ENCODE results near the gene ENKD1.
A peak's percentile ranks its signal among the peaks of the same experiment; 100 is the strongest.
"Not testable (repeated sequence)": the region's sequence is repeated elsewhere in the genome, so short reads cannot be mapped to it uniquely, and the experiment has no call there.

The ENKD1 gene, protein sequence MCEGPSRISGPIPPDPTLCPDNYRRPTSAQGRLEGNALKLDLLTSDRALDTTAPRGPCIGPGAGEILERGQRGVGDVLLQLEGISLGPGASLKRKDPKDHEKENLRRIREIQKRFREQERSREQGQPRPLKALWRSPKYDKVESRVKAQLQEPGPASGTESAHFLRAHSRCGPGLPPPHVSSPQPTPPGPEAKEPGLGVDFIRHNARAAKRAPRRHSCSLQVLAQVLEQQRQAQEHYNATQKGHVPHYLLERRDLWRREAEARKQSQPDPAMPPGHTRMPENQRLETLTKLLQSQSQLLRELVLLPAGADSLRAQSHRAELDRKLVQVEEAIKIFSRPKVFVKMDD

DNA sequence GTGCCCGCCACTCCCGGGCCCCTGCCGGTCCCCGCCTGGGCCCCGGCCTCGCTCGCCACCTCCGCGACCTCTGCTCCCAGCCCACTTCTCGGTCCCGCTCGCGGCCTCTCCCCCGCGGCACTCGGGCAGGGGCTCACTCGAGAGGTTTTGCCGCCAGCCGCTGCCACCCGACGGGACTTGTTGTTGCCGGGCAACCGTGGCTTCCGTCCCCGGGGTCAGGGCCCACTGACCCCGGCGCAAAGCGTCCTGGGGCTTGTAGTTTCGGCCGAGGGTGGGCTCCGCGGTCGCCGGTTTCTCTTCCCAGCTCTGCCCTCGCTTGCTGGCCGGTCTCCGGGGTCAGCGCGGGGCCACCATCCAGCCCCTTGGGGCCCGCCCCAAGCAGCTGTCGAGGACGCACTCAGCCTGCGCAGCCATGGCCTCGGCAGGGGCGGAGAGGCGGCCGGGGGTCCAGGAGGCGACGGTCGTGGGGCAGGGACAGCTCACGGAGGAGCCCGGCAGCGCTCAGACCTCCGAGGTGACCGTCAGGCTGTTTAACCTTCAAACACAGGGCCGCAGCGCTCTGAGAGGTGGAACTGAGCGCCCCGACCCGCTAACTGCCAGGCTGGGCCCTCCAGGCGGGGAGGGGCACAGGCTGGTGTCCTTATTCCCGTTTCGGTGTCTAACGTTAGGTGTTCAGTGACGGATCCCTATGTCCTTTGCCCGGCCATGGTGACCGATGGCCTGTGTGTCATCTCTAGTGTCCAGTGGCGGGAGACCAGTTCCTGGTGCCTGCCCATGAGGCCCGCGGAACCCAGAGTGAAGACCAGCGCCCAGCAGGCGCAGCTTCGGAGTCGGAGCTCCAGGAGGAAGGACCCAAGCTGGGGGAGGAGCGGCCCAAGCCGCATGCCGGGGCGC, at the start of gene ENKD1, which contains the start of gene C16orf86:
Gene ENKD1 (minus strand): TSS at position 192 of the 894 bp plus-strand sequence. CDS start 308 bp downstream, outside the sequence.
Gene C16orf86 (plus strand): TSS at position 256 of the 894 bp plus-strand sequence. CDS start 157 bp downstream, at position 413.
- DNase-seq: peak; percentile 51

DNA sequence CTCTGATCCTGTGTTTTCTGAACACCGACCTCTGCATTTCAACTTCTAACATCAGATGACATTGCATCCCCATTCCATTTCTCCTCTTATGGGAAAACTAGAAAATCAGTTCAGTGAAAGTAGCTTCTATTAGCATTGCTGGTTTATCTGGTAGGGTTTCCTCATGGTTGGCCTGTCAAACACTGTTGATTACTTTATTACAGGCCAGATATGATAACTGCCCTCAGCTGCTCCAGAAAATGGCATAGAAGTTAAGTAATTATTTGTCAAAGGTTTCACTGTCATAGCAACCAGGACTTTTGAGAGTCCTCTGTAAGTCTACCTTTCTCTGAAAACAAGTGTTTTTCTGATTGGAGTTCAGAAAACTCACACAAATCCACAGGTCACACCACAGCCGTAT, 49.5 kb upstream of the ENKD1 start:
- DNase-seq: no peak

- no peak for DNase-seq
Observed at GRCh38 chr16:67714522-67714921, 48.0 kb upstream of the ENKD1 start.

DNA sequence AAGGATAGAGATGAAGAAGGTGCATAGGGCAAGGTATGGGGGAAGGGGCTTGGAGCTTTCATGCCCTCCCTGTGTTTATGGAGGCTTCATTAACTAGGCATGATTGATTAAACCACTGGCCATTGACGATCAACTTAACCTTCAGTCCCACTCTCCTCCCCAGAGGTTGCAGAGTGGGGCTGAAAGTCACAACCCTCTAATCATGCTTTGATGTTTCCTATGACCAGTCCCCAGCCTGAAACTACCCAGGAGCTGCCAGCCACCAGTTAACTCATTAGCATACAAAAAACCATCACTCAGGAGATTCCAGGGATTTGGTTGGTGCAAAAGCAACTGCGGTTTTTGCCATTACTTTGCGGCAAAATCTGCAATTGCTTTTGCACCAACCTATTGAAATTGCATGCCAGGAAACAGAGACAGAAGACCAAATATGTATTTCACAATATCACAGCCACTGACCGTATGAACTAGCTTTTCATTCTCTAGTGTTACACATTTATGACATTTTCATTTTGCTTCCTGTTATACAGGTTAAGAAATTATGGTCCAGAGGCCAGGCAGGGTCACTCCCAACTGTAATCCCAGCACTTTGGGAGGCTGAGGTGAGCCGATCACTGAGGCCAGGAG, 47.2 kb upstream of the ENKD1 start:
- no peak for DNase-seq

DNA sequence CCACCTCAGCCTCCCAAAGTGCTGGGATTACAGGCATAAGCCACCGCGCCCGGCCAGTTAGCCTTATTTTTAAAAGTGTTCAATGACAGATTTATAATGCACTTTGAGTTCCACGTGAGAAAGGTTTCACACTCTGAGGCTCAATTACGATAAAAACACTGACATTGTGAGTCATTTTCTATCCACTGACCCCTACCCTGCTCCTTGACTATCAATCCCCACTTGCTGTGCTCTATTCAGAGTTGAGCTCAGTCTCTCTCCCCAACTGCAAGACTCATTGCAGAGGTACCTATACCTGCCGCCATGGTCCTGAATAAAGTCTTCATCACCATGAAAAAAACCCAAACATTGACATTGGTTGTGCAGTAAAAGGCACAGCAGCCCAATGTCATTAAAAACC, 44.1 kb upstream of the ENKD1 start:
- no peak for DNase-seq

DNA sequence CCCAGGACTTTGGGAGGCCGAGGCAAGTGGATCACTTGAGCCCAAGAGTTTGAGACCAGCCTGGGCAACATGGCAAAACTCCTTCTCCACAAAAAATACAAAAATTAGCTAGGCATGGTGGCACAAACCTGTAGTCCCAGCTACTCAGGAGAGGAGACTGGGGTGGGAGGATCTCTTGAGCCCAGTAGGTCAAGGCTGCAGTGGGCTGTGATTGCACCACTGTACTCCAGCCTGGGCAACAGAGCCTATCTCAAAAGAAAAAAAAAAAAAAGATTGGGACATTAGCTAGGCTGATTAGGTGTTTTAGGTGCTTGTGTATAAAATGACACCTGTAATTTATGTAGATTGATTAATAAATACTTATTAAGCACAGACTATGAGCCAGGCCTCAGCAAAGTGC, 42.5 kb upstream of the ENKD1 start:
- DNase-seq: no peak

DNA sequence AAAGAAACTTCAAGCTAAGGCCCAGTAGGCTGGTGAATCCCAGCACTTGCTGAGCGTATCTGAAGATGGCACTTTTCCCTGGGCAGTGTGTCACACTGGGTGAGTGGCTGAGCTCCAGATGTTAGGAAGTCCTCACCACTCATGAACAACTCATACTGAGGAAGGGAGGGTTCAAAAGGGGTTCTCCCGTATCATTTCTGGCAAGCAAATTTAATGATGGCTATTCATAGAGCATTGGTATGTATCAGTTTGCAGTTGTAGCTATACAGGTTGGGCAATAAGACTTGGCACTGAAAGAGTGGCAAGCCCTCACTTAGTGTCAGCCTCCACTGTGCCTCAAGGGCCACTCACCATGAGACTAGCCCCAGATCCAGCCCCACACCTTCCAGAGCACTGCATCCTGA, 41.8 kb upstream of the ENKD1 start:
- DNase-seq: no peak

- DNase-seq: no peak
Observed at GRCh38 chr16:67707790-67708189, 41.2 kb upstream of the ENKD1 start.

GRCh38 chr16:67707210-67707609, 40.7 kb upstream of the ENKD1 start:
- DNase-seq: no peak

DNA sequence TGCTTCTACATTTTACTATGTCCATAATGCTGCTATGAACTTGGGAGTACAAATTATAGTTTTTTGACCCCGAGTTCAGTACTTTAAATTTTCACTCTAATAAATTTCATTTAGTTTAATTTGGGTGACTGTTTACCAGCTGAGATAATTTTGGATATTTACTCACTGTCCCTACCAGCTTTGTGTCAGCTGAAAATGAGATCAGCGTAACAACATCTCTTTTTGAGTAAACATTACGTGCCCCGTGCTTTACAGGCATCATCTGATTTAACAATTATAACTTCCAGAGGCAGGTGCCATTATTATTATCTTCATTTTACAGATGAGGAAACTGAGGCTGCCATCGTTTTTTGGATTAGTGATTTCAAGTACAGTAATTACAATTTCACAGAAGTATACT, 37.6 kb upstream of the ENKD1 start:
- DNase-seq: no peak

DNA sequence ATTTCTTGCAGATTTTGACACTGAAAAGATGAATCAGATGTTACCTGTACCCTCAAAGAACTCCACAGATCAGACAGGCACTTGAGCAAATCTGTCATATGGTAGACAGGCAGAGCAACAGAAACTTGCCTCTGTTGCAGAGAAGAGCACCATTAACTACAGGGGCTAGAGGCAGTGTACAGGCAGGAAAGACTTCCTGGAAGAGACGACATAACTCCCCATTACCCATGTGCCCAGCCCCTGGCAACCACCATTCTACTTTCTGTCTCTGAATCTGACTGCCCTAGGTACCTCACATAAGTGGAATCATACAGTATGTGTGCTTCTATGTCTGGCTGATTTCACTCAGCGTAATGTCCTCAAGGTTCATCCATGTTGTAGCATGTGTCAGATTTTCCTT, 37.1 kb upstream of the ENKD1 start:
- DNase-seq: no peak

DNA sequence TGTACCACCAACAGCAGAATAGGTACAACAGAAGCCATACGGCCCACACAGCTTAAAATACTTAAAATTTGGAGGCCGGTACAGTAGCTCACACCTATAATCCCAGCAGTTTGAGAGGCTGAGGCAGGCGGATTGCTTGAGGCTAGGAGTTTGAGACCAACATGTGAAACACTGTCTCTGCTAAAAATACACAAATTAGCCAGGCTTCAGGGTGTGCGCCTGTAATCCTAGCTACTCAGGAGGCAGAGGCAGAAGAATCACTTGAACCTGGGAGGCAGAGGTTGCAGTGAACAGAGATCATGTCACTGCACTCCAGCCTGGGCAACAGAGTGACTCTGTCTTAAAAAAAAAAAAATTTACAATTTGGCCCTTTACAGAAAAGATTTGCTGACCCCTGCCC, 35.6 kb upstream of the ENKD1 start:
- DNase-seq: no peak

- no peak for DNase-seq
Observed at GRCh38 chr16:67701420-67701819, 34.9 kb upstream of the ENKD1 start.

- no peak for DNase-seq
Observed at GRCh38 chr16:67699265-67699664, 32.7 kb upstream of the ENKD1 start.

GRCh38 chr16:67697422-67698185, 31.1 kb upstream of the ENKD1 start:
- no peak for DNase-seq

DNA sequence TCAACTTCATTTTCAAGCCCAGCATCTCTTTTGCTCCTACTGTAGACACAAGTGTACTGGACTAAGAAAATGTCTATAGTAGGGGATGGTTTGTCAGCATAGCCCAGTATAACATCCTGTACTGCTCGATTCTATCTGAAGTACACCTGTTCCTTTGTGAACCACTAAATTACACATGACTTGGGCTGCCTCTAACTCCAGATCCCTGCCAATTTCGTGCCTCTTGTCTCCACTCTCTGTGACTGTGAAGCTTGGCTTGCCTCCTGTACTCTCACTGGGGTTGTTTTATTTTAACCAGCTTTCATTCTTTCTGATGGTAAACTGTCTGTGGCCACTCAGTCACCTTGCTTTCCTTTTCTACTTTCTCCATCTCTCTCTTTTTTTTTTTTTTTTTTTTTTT, 28.1 kb upstream of the ENKD1 start:
- no peak for DNase-seq

GRCh38 chr16:67693517-67694285, 27.2 kb upstream of the ENKD1 start:
- DNase-seq: not testable (repeated sequence)

DNA sequence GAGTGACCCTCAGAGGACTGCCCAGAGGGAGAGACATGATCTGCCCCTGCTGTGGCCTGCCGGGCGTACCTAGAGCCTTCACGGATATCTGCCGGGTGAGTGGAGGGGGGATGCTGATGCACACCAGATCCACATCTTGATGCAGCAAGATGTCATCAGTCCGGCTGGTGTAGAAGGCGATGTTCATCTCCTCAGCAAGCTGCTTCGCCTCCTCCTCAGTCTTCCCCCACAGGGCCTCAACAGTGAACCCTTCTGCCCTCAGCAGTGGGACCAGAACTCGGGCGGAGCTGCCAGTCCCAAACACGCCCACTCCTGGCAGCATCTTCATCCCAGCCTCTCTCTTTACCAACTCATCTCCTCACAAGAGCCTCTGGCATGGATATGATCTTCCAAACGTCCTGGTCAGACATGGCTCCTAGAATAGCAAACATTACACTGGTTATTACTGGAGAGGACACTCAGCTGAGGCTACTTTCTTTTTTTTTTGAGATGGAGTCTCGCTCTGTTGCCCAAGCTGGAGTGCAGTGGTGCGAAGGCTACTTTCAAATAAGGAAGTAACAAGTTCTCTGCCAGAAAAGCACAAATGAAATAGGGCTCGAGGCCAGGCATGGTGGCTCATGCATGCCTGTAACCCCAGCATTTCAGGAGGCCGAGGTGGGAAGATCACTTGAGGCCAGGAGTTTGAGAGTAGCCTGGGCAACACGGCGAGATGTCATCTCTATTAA, 19.0 kb upstream of the ENKD1 start:
- DNase-seq: no peak

- DNase-seq: no peak
Observed at GRCh38 chr16:67683767-67684166, 17.2 kb upstream of the ENKD1 start.

- DNase-seq: no peak
Observed at GRCh38 chr16:67679935-67680897, 13.7 kb upstream of the ENKD1 start.
